Activated T-cell treated with anti-CD3 and anti-CD28 coated beads for 48 hours (primary cell): ENCODE results near the gene NDUFAF4.
"Not testable (repeated sequence)": the region's sequence is repeated elsewhere in the genome, so short reads cannot be mapped to it uniquely, and the experiment has no call there.

ENCODE experiments used
- DNase-seq: peaks from one replicate; pipeline ENCODE4 v3.0.0-alpha.2; 2020; ENCODE audit warnings: low read depth

Gene NDUFAF4

DNA sequence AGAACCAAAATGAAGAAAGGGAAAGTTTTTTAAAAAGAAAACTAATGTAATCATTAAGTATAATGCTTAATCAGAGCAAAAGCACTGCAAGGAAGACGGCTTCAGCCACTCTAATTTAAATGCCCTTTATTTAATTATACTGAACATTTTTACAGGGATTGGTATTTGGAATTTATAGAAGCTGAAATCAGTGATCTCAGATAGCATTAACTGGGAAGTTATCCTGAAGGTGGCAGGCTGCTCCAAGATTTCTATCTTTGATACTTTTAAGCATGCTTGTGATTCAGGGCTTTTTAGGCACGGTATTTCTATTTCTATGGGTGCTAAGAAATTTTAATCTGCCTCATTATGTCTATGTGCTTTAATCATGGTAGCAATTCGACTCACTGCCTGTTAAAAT, 1.3 kb upstream of the NDUFAF4 start:
- DNase-seq = no peak

DNA sequence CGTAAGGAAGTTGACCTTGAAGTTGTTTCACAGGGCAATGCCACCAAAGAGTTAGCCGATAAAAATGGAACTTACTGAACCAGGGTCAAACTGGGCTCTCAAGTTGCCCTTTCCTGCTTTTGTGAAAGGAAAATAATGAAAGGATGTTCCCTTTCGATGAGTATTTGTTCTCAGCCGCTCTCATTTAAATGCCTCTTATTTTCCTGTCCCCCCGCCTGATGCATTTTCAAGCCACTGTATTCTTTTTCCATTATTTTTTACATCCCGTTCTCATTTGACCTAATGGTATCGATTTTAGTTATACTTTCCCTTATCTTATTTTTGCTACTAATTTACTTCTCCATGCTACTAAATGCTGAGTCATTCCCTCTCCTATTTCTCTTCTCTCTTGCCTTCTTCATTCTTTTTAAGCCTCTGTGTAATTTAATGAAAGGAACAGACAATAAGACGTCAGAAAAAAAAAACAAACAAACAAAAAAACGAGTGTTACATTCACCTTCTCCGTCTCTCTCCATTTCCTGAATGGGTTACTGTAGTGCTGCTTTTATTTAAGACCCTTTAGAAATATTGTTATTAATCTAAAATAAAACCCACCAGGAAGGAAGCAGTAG, 655 bp upstream of the NDUFAF4 start:
- DNase-seq = no peak

DNA sequence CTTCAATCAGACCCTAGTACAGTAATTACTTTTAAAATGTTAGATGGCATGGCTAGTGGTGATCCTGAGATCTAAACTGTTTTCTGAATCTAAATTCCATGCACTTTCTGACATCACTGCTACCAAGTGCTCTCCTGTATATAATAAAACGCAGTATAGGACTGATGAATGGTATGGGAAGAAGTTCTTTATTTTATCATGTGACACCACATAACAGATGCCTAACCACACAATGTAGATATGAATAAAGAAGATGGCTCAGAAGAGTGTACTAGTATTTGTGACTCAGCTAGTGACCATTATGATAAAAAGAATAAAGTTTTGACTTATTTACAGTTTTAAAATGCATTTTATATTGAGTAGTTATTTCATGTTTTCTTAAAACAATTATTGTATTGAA, 8.5 kb downstream of the NDUFAF4 start:
- DNase-seq = no peak

DNA sequence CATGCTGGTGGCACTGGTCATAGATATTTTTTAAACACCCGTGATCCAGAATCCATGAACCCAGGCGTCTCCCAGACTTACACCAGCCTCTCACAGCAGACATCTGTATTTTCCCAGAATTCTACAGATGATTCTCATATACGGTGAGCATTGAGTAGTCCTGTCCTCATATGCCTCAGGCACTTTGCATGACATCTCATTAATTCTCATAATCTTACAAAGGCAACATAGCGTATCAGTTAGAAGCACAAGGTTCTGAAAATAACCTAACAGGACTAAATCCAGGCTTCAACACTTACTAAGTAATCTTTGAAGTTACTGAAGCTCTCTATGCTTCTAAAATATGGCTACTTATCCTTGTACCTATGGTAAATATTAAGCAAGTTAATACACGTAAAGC, 8.9 kb downstream of the NDUFAF4 start:
- DNase-seq = no peak

DNA sequence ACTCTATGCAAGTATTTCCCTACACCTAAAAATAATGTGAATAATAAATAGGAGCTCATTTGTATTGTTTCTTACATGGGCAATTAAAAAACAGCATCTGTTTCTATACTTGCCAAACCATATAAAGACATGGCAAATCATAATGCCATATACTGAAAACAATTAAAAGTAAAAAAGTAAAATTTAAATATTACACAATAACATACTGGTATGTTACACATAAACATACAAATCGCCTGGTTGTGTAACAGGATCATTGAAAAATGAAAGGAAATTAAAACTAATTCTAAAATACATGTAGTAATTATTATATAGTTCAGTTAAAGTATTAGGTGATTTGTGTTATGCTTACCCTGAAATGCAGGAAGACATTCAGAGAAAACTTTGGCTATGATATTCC, 11.2 kb downstream of the NDUFAF4 start:
- no peak for DNase-seq

DNA sequence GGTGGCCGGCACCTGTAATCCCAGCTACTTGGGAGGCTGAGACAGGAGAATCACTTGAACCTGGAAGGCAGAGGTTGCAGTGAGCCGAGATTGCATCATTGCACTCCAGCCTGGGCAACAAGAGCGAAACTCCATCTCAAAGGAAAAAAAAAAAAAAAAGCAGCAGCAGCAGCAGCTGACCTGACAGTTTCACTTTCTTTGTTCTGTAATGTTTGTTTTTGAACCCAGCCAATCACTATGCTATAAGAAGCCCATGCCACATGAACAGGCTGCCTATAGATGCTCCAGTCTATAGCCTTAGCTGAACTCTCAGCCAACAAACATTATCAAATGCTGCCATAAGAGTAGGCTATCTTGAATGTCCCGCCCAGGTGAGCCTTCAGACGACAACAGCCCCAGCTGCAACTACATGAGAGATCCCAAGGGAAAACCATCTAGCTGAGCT, 12.5 kb downstream of the NDUFAF4 start:
- not testable (repeated sequence) for DNase-seq

DNA sequence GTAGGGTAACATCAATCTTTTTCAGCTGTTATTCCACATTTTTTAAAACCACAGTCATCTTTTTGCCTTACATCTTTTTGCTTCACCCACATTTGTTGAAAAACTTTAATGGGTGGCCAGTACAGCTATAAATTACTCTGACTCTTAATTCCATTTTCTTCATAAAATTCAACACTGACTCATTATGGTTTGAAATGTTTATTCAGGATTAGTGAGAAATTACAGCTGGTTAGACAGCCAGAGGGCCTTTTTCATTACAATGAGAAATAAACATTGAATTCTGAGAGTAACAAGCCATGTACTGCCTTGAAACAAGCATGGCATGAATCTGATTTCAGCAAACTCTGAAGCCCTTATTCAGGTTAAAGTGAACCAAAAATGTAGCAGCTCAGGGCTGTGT, 19.5 kb downstream of the NDUFAF4 start:
- DNase-seq = no peak

DNA sequence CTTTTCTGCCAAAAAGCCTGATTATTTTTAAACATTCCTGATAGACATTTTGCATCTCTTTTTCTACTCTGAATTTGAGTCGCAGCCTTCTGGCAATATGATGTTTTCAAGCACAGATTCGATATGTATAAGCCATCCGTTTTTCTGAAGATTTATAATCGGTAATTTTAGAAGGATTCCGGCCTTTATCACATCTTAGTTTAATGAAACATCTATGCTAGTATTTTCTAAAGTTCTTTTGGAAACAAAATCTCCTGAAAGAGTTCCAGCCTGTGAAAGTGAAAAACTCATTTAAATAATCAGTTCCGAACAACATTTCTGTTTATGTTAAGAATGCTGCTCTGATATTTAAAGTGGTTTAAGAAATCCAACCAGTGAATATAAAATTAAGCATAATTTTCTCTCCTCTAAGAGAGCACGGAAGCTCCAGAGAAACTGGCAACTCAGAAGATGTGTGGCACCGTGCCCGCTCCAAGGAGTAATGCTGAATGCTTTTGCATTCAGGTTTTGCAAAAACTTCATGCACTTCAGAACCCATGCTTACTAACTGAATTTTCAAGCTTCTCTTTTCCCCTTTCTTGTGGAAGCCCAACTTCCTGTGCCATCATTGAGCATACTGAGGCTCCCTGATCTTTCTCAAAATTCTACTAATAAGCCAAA, 20.7 kb downstream of the NDUFAF4 start:
- no peak for DNase-seq

DNA sequence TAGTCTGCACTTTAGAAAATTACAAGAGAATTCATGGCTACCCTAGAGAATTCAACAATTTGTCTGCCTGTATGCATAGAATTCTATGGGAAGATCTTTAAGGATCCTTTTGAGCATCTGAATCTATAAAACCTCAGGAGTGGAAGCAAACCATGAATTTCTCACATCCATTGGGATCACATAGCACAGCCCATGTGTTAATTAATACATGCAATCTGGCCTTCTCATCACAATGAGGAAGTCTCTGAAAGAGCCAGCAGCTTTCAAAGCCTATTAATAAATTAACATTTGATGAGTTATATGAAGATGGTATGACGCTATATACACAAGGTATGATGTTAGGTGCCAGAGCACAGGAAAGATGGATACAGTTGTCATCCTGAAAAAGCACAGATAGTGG, 24.7 kb downstream of the NDUFAF4 start:
- DNase-seq = no peak

DNA sequence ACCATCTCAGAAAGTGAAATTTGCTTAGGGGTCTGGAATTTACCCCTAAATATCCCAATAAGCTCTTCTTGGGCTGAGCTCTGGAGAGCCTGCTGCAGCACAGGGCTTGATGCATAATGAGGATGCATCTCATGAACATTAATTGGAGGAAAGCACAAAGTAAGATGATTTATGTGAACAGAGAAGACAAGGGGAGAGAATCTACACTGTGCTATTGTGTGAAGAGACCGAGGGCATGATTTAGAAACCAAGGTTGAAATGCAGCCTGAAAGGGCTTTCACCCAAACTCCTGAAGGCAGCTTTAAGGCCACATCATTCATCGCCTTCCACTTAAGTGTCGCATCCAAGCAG, 32.7 kb downstream of the NDUFAF4 start:
- DNase-seq = no peak

DNA sequence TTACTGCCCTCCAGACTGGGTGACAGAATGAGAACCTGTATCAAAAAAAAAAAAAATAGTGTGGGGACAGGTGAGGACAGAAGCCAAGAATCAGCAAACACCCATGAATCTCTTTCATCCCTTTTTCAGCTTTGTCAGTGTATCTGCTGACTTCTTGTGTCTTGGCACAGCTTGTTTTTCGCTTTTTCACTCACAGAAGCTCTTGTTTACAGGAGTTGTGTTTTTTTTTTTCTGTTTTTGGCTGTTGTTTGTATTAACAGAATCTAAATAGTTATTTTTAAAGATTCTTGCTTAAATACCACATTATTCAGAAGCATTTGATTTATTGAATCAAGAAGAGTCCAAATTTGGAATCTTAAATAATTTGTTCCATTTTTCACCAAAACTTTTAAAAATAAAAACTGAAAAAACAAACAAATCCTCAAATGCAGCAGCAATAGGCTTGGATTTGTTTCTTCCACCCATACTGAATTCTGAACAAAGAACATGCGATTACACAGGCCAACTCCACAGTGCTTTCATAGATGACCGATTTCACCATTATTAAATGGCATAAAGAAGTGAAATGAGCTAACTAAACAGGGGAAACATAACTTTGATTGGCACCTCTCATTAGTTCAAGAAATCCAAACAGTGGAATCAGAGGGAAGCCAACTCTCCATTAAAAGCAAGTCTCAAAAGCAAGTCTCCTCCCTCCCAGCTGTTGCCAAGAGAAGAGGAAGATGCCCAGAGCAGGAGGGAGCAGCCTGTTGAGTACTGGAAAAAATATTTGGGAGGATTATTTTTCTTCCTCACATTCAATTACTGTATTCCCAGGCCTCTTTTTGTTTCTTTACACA, 33.3 kb downstream of the NDUFAF4 start:
- DNase-seq = no peak

DNA sequence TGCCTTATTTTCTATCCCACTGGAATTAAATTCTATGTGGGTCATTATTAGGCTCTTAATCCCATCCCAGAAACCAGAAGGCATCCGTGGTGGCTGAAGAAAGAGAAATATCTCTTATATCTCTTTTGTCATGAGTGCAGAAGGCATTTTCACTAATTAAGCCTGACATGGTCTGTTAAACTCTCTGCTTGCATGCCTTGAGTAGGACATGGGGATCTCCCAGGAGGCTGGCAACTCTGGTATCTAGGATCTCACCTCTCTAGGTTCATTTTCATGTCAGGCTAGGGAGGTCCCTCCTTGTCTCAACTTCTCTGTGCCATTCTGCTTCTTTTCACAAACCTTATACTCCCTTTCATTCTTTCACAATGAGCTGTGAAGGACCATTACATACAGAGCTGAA, 35.1 kb downstream of the NDUFAF4 start:
- DNase-seq = no peak

DNA sequence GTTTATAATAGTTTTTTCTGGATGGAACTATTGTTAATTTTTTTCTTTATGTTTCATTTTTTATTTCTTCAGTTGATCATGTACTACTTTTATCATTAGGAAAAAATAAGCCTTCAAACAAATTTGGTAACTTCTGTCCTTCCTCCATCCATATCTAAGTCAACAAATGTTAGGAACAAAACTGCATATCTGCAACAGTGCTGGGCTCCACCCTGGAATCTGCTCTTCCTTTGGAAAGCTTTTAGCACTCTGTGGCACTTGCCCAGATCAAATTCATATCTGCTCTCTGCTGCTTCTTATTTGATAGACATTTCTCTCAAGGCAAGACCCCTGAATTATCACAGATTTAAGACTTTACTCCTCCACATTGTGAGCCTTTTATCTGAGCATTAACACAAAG, 36.1 kb downstream of the NDUFAF4 start:
- no peak for DNase-seq

DNA sequence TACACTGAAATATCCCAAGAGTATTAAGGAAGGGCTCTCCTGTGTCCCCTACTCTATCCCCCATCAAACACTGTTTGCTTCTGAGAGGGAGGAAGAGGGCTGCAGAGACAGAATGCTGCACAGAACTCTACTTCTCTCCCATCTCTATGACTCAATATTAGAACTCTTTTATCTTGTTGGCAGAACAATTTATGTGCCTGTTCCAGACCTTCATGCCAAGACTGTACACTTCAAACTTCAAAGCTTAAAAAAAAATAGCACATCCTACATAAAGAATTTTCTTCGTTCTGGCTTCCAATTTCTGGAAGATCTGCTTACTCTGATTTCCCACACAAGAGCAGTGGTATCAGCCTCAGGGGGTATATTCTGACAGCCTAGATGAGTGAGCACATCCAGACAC, 40.8 kb downstream of the NDUFAF4 start:
- no peak for DNase-seq

DNA sequence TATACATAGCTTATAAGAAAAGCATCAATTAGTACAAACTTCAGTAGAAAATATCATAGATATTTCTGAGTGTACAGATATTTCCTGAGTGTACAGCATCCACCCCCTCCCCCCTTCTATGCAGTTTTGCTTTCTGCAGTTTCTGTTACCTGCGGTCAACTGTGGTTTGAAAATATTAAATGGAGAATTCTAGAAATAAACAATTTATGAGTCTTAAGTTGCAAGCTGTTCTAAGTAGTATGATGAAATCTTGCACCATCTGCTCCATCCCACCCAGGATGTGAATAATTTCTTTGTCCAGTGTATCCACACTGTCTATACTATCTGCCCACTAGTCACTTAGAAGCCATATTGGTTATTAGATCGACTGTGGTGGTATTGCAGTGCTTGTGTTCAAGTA, 44.6 kb downstream of the NDUFAF4 start:
- DNase-seq = no peak

DNA sequence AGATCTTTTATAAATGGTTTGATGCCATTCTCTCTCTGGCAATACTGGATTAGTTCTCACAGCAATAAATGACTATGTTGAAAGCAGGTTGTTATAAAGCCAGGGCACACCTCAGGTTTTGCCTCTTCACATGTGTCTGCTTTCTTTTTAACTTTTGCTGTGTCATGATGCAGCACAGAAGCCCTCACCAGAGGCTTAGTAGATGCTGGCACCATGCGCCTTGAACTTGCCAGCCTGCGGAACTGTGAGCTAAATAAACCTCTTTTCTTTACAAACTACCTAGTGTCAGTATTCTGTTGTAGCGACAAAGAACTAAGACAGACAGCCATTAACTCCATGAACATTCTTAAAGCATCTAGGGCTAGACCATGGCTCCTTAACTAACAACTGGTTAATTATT, 45.1 kb downstream of the NDUFAF4 start:
- no peak for DNase-seq

DNA sequence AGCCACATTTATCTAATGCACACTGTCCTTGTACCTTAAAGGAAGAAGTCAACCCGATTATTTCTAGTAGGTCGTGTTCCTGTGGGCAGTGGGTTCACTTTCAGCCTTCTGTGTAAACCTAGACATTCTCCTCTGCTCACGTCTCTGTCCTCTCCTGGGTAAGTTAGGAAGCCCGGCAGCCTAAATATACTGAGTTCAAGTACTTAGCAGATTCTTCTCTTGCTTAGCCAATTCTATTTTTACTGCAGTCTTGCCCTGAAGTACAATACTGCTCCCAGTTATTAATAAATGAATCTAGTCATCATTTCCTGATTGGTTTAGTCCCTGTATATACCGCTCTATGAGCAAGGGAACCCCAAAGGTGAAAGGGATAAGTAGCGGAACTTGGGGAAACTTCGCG, 45.8 kb downstream of the NDUFAF4 start:
- DNase-seq = no peak

DNA sequence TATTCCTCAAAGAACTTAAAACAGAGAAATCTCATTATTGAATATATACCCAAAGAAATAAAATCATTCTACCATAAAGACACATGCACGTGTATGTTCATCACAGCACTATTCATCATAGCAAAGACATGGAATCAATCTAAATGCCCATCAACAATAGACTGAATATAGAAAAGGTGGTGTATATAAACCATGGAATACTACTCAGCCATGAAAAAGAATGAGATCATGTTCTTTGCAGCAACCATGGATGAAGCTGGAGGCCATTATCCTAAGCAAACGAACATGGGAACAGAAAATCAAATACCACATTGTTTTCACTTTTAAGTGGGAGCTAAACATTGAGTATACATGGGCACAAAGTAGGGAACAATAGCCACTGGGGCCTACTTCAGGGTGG, 48.1 kb downstream of the NDUFAF4 start:
- no peak for DNase-seq

DNA sequence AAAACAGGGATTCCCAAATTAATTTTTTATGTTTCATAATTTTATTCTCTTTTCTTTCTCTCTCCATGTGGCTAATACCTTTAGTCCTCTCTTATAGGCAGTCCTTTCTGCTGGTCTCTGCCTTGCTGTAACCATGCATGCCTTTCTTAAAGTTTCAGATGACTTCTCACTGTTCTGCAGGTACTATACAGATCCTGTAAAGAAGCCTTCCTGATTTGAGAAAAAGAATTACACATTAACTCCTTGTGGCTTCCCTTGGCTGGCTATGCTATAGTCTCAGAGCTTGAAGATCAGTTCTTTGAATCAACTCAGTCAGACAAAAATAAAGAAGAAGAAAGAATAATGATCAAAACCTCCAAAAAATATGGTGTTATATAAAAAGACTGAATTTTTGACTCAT, 53.2 kb downstream of the NDUFAF4 start:
- no peak for DNase-seq

DNA sequence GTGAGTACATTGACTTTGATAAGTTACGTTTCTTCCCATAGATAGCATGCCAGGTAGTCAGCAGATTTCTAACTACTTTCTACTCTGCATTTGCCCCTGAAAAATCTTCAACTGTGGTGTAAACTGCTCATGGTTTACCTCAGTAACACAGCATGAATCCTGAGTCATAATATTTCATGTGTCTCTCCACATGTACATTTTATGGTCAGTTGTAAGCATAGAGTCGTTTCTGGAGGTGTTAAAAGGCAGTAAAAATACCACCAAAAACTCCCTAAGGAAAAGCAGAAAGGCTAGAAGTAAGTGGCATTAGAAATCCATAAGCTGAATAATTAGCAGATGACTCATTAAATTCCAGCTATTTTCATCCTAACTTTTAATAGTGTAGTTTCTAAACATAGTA, 56.3 kb downstream of the NDUFAF4 start:
- DNase-seq = no peak
